HEK293 (cell line): ENCODE results near the gene CIZ1.

ENCODE experiments used
- AEBP2 ChIP-seq: fragments of 450-650 bp; formaldehyde crosslinking; IDR thresholded peaks from 2 replicates; pipeline ENCODE4 v1.5.1; 2016; ENCODE audit warnings: missing biosample characterization, missing genetic modification characterization, borderline replicate concordance
- BCL11A ChIP-seq: fragments of 450-650 bp; formaldehyde crosslinking; IDR thresholded peaks from 2 replicates; pipeline ENCODE4 v1.5.1; 2016; ENCODE audit warnings: low read depth, missing biosample characterization, missing genetic modification characterization
- FEZF1 ChIP-seq: fragments of 450-650 bp; formaldehyde crosslinking; IDR thresholded peaks from 2 replicates; pipeline ENCODE4 v1.5.1; 2016; ENCODE audit warnings: missing biosample characterization, missing genetic modification characterization
- GLIS1 ChIP-seq: fragments of 450-650 bp; formaldehyde crosslinking; IDR thresholded peaks from 2 replicates; pipeline ENCODE4 v1.5.1; 2016; ENCODE audit warnings: missing biosample characterization, missing genetic modification characterization
- HOXC10 ChIP-seq: sonication (generic); formaldehyde crosslinking; IDR thresholded peaks from 2 replicates; pipeline ENCODE4 v1.8.1; 2023; ENCODE audit warnings: mild to moderate bottlenecking, missing genetic modification reagents
- KLF9 ChIP-seq: fragments of 450-650 bp; formaldehyde crosslinking; IDR thresholded peaks from 2 replicates; pipeline ENCODE4 v1.5.1; 2016; ENCODE audit warnings: missing biosample characterization, missing genetic modification characterization, low read depth
- SCRT1 ChIP-seq: fragments of 450-650 bp; formaldehyde crosslinking; IDR thresholded peaks from 2 replicates; pipeline ENCODE4 v1.5.1; 2016; ENCODE audit warnings: missing biosample characterization, missing genetic modification characterization, borderline replicate concordance
- ZFP37 ChIP-seq: fragments of 450-650 bp; formaldehyde crosslinking; IDR thresholded peaks from 2 replicates; pipeline ENCODE4 v1.5.1; 2016; ENCODE audit warnings: missing biosample characterization, missing genetic modification characterization
- ZFP41 ChIP-seq: fragments of 450-650 bp; formaldehyde crosslinking; IDR thresholded peaks from 2 replicates; pipeline ENCODE4 v1.5.1; 2016; ENCODE audit warnings: missing biosample characterization, missing genetic modification characterization, borderline replicate concordance
- ZNF112 ChIP-seq: fragments of 450-650 bp; formaldehyde crosslinking; IDR thresholded peaks from 2 replicates; pipeline ENCODE4 v1.5.0; 2017; ENCODE audit warnings: missing biosample characterization, missing genetic modification characterization
- ZNF138 ChIP-seq: fragments of 450-650 bp; formaldehyde crosslinking; IDR thresholded peaks from 2 replicates; pipeline ENCODE4 v1.5.1; 2016; ENCODE audit warnings: missing biosample characterization, missing genetic modification characterization, borderline replicate concordance
- ZNF157 ChIP-seq: fragments of 450-650 bp; formaldehyde crosslinking; IDR thresholded peaks from 2 replicates; pipeline ENCODE4 v1.5.1; 2016; ENCODE audit warnings: missing biosample characterization, missing genetic modification characterization
- ZNF16 ChIP-seq: fragments of 450-650 bp; formaldehyde crosslinking; IDR thresholded peaks from 2 replicates; pipeline ENCODE4 v1.5.1; 2016; ENCODE audit warnings: low read depth, missing biosample characterization, missing genetic modification characterization
- ZNF184 ChIP-seq: fragments of 450-650 bp; IDR thresholded peaks from 2 replicates; pipeline ENCODE4 v1.5.1; 2018; ENCODE audit warnings: missing biosample characterization, mild to moderate bottlenecking, missing genetic modification characterization
- ZNF211 ChIP-seq: fragments of 450-650 bp; formaldehyde crosslinking; IDR thresholded peaks from 2 replicates; pipeline ENCODE4 v1.5.1; 2016; ENCODE audit warnings: low read depth, missing biosample characterization, missing genetic modification characterization
- ZNF214 ChIP-seq: fragments of 450-650 bp; formaldehyde crosslinking; IDR thresholded peaks from 2 replicates; pipeline ENCODE4 v1.5.1; 2017; ENCODE audit warnings: missing biosample characterization, mild to moderate bottlenecking, missing genetic modification characterization, borderline replicate concordance
- ZNF302 ChIP-seq: fragments of 450-650 bp; formaldehyde crosslinking; IDR thresholded peaks from 2 replicates; pipeline ENCODE4 v1.5.1; 2016; ENCODE audit warnings: missing biosample characterization, missing genetic modification characterization, low read depth
- ZNF341 ChIP-seq: fragments of 450-650 bp; formaldehyde crosslinking; IDR thresholded peaks from 2 replicates; pipeline ENCODE4; 2016; ENCODE audit warnings: low read depth, missing biosample characterization, missing genetic modification characterization
- ZNF37A ChIP-seq: fragments of 450-650 bp; IDR thresholded peaks from 2 replicates; pipeline ENCODE4 v1.5.1; 2018; ENCODE audit warnings: missing biosample characterization, missing genetic modification characterization
- ZNF394 ChIP-seq: fragments of 450-650 bp; formaldehyde crosslinking; IDR thresholded peaks from 2 replicates; pipeline ENCODE4 v1.5.1; 2016; ENCODE audit warnings: missing biosample characterization, missing genetic modification characterization, mild to moderate bottlenecking, moderate library complexity, borderline replicate concordance
- ZNF398 ChIP-seq: fragments of 450-650 bp; formaldehyde crosslinking; IDR thresholded peaks from 2 replicates; pipeline ENCODE4 v1.5.1; 2017; ENCODE audit warnings: missing biosample characterization, missing genetic modification characterization
- ZNF623 ChIP-seq: fragments of 450-650 bp; formaldehyde crosslinking; IDR thresholded peaks from 2 replicates; pipeline ENCODE4 v1.5.1; 2016; ENCODE audit warnings: missing biosample characterization, missing genetic modification characterization
- ZNF701 ChIP-seq: fragments of 450-650 bp; formaldehyde crosslinking; IDR thresholded peaks from 2 replicates; pipeline ENCODE4 v1.5.1; 2016; ENCODE audit warnings: missing biosample characterization, missing genetic modification characterization
- ZNF707 ChIP-seq: fragments of 450-650 bp; formaldehyde crosslinking; IDR thresholded peaks from 2 replicates; pipeline ENCODE4 v1.5.1; 2016; ENCODE audit warnings: missing biosample characterization, missing genetic modification characterization
- ZNF76 ChIP-seq: fragments of 450-650 bp; formaldehyde crosslinking; IDR thresholded peaks from 2 replicates; pipeline ENCODE4; 2016; ENCODE audit warnings: low read depth, missing biosample characterization, missing genetic modification characterization, borderline replicate concordance
- ZNF791 ChIP-seq: fragments of 450-650 bp; formaldehyde crosslinking; IDR thresholded peaks from 2 replicates; pipeline ENCODE4 v1.5.1; 2016; ENCODE audit warnings: missing biosample characterization, missing genetic modification characterization
- ZSCAN16 ChIP-seq: fragments of 450-650 bp; formaldehyde crosslinking; IDR thresholded peaks from 2 replicates; pipeline ENCODE4 v1.5.1; 2016; ENCODE audit warnings: missing biosample characterization, missing genetic modification characterization
- ZSCAN23 ChIP-seq: fragments of 450-650 bp; formaldehyde crosslinking; IDR thresholded peaks from 2 replicates; pipeline ENCODE4 v1.5.1; 2016; ENCODE audit warnings: missing biosample characterization, missing genetic modification characterization
- ZSCAN5A ChIP-seq: fragments of 450-650 bp; formaldehyde crosslinking; IDR thresholded peaks from 2 replicates; pipeline ENCODE4 v1.5.1; 2016; ENCODE audit warnings: missing biosample characterization, missing genetic modification characterization
- ZXDB ChIP-seq: fragments of 450-650 bp; formaldehyde crosslinking; IDR thresholded peaks from 2 replicates; pipeline ENCODE4 v1.5.1; 2016; ENCODE audit warnings: missing biosample characterization, missing genetic modification characterization
- TF ChIP-seq, protein P1 (sequence below): fragments of 450-650 bp; formaldehyde crosslinking; IDR thresholded peaks from 2 replicates; pipeline ENCODE4 v1.5.1; 2017; ENCODE audit warnings: missing biosample characterization, missing genetic modification characterization
- TF ChIP-seq, protein P2 (sequence below): fragments of 450-650 bp; formaldehyde crosslinking; IDR thresholded peaks from 2 replicates; pipeline ENCODE4 v1.5.1; 2016; ENCODE audit warnings: missing biosample characterization, missing genetic modification characterization
- TF ChIP-seq, protein P3 (sequence below): fragments of 450-650 bp; formaldehyde crosslinking; IDR thresholded peaks from 2 replicates; pipeline ENCODE4 v1.5.1; 2017; ENCODE audit warnings: missing biosample characterization, missing genetic modification characterization

Gene CIZ1

GRCh38 chr9:128159784-128160602 is 31.4 kb downstream of the CIZ1 start, which contains the start of gene BBLN (continued):
- TF ChIP-seq AEBP2 (tag by site-specific recombination), result no peak
- no peak for TF ChIP-seq ZFP37 (tag by site-specific recombination)
- no peak for TF ChIP-seq ZNF211 (tag by site-specific recombination)
- peak; percentile 36; the same call in 1 of the 2 replicates for TF ChIP-seq ZNF76
- TF ChIP-seq KLF9, result peak; percentile 84
- no peak for TF ChIP-seq ZNF302 (tag by site-specific recombination)
- TF ChIP-seq ZNF341 (tag by site-specific recombination), result peak; percentile 94
- TF ChIP-seq HOXC10 (CRISPR knock-in tag), result no peak
- TF ChIP-seq ZNF37A (tag by site-specific recombination), result no peak
- TF ChIP-seq ZNF398 (tag by site-specific recombination), result no peak; the same call in 1 of the 2 replicates
- no peak for TF ChIP-seq BCL11A
- TF ChIP-seq, protein P1, sequence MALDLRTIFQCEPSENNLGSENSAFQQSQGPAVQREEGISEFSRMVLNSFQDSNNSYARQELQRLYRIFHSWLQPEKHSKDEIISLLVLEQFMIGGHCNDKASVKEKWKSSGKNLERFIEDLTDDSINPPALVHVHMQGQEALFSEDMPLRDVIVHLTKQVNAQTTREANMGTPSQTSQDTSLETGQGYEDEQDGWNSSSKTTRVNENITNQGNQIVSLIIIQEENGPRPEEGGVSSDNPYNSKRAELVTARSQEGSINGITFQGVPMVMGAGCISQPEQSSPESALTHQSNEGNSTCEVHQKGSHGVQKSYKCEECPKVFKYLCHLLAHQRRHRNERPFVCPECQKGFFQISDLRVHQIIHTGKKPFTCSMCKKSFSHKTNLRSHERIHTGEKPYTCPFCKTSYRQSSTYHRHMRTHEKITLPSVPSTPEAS (tag by site-specific recombination), result no peak
- TF ChIP-seq ZNF112 (tag by site-specific recombination), result no peak
- TF ChIP-seq ZNF16 (tag by site-specific recombination), result no peak
- TF ChIP-seq ZNF701 (tag by site-specific recombination), result no peak
- TF ChIP-seq ZNF791, result no peak
- TF ChIP-seq SCRT1, result no peak
- TF ChIP-seq, protein P2, sequence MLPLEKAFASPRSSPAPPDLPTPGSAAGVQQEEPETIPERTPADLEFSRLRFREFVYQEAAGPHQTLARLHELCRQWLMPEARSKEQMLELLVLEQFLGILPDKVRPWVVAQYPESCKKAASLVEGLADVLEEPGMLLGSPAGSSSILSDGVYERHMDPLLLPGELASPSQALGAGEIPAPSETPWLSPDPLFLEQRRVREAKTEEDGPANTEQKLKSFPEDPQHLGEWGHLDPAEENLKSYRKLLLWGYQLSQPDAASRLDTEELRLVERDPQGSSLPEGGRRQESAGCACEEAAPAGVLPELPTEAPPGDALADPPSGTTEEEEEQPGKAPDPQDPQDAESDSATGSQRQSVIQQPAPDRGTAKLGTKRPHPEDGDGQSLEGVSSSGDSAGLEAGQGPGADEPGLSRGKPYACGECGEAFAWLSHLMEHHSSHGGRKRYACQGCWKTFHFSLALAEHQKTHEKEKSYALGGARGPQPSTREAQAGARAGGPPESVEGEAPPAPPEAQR (tag by site-specific recombination), result no peak
- peak; percentile 100 for TF ChIP-seq ZXDB
- TF ChIP-seq ZNF707 (tag by site-specific recombination), result no peak
- TF ChIP-seq ZNF184, result no peak
- TF ChIP-seq ZNF214 (tag by site-specific recombination), result no peak
- TF ChIP-seq ZNF138 (tag by site-specific recombination), result no peak
- TF ChIP-seq ZNF157, result no peak
- TF ChIP-seq ZNF394 (tag by site-specific recombination), result peak; percentile 92
- no peak for TF ChIP-seq ZFP41 (tag by site-specific recombination)
- no peak for TF ChIP-seq ZSCAN16 (tag by site-specific recombination)
- no peak for TF ChIP-seq ZNF623 (tag by site-specific recombination)
- peak; percentile 71 for TF ChIP-seq GLIS1 (tag by site-specific recombination)
- TF ChIP-seq FEZF1 (tag by site-specific recombination), result no peak
- TF ChIP-seq, protein P3, sequence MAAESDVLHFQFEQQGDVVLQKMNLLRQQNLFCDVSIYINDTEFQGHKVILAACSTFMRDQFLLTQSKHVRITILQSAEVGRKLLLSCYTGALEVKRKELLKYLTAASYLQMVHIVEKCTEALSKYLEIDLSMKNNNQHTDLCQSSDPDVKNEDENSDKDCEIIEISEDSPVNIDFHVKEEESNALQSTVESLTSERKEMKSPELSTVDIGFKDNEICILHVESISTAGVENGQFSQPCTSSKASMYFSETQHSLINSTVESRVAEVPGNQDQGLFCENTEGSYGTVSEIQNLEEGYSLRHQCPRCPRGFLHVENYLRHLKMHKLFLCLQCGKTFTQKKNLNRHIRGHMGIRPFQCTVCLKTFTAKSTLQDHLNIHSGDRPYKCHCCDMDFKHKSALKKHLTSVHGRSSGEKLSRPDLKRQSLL, result no peak
- no peak for TF ChIP-seq ZSCAN5A (tag by site-specific recombination)
- no peak for TF ChIP-seq ZSCAN23
